Naive thymus-derived CD4-positive, alpha-beta T cell (primary cell): Measurements from ENCODE around the gene NCF1. TPM values are rescaled to one million over a fixed set of nuclear protein-coding genes. Genes with fewer than 3 reads are reported as not detected.
"Not testable (repeated sequence)": the region's sequence is repeated elsewhere in the genome, so short reads cannot be mapped to it uniquely, and the experiment has no call there.

ENCODE experiments used
- ATAC-seq: fragments of 150-1000 bp; cut with Tn5 transposase; 2 replicates; pipeline ENCODE4 v1.10.0; 2021; ENCODE audit warnings: mild to moderate bottlenecking, moderate library complexity
- CTCF ChIA-PET: fragments of 350-600 bp; sonication (Branson Sonifier 250); formaldehyde crosslinking; loops from one replicate; lab custom pipeline; 2021; ENCODE audit warnings: antibody characterized with exemption; lab: Charles Lee
- POLR2A ChIA-PET: fragments of 350-600 bp; sonication (Branson Sonifier 250); formaldehyde crosslinking; loops from one replicate; lab custom pipeline; 2021; ENCODE audit warnings: antibody characterized with exemption, inconsistent platforms; lab: Charles Lee
- DNase-seq, 9 donors: peaks; one replicate each; pipeline versions ENCODE4 v3.0.0 to v3.0.0-alpha.2; 2020 to 2022; ENCODE audit warnings: mixed read lengths in 1 of 9
- H3K27ac ChIP-seq: one replicate; pipeline ENCODE4 v1.7.0; 2013; ENCODE audit warnings: mild to moderate bottlenecking, low read depth, low read length, moderate library complexity
- H3K27me3 ChIP-seq, 2 donors: one replicate each; pipeline ENCODE4 v1.7.0; 2013; ENCODE audit warnings: low read length in 2 of 2, mild to moderate bottlenecking in 2 of 2, moderate library complexity in 2 of 2; ENCODE audit not compliant: control insufficient read depth in 2 of 2, insufficient read depth in 2 of 2
- H3K36me3 ChIP-seq, 3 experiments: 1 replicate in 2 of 3; 2 replicates in 1 of 3; pipeline ENCODE4 v1.7.0; 2013; ENCODE audit warnings: low read length in 3 of 3, mild to moderate bottlenecking in 3 of 3, moderate library complexity in 1 of 3; ENCODE audit not compliant: insufficient read depth in 3 of 3, control insufficient read depth in 2 of 3
- H3K4me1 ChIP-seq, 2 donors: one replicate each; pipeline ENCODE4 v1.7.0; 2013; ENCODE audit warnings: low read length in 2 of 2, mild to moderate bottlenecking in 2 of 2, moderate library complexity in 1 of 2; ENCODE audit not compliant: control insufficient read depth in 2 of 2, insufficient read depth in 2 of 2
- H3K4me3 ChIP-seq: 2 replicates; pipeline ENCODE4 v1.7.0; 2013; ENCODE audit warnings: mild to moderate bottlenecking, low read length
- H3K9me3 ChIP-seq, 3 experiments: 1 replicate in 2 of 3; 2 replicates in 1 of 3; pipeline ENCODE4 v1.7.0; 2013; ENCODE audit warnings: low read length in 3 of 3; ENCODE audit not compliant: control insufficient read depth in 2 of 3
- H3K27ac Mint-ChIP-seq, 9 donors: one replicate each; pipeline ENCODE4 v1.8.0; 2020 to 2022; ENCODE audit warnings: mixed read lengths in 9 of 9, mild to moderate bottlenecking in 8 of 9, moderate library complexity in 5 of 9, inconsistent platforms in 2 of 9
- H3K27me3 Mint-ChIP-seq, 5 donors: one replicate each; pipeline ENCODE4 v1.8.0; 2021 to 2022; ENCODE audit warnings: mixed read lengths in 5 of 5, mild to moderate bottlenecking in 1 of 5
- H3K36me3 Mint-ChIP-seq, 5 donors: one replicate each; pipeline ENCODE4 v1.8.0; 2020 to 2022; ENCODE audit warnings: mixed read lengths in 5 of 5, mild to moderate bottlenecking in 3 of 5, inconsistent platforms in 1 of 5
- H3K4me1 Mint-ChIP-seq, 7 donors: one replicate each; pipeline ENCODE4 v1.8.0; 2020 to 2022; ENCODE audit warnings: mixed read lengths in 7 of 7, mild to moderate bottlenecking in 3 of 7, inconsistent platforms in 1 of 7
- H3K4me3 Mint-ChIP-seq, 10 donors: one replicate each; pipeline ENCODE4 v1.8.0; 2020 to 2022; ENCODE audit warnings: mild to moderate bottlenecking in 10 of 10, mixed read lengths in 10 of 10, moderate library complexity in 6 of 10, inconsistent platforms in 2 of 10
- H3K9me3 Mint-ChIP-seq, 11 donors: one replicate each; pipeline ENCODE4 v1.8.0; 2020 to 2022; ENCODE audit warnings: mixed read lengths in 11 of 11, mild to moderate bottlenecking in 4 of 11, inconsistent platforms in 1 of 11, moderate library complexity in 1 of 11
- intact Hi-C, 2 donors: fragments of 100-400 bp; cut with micrococcal nuclease; formaldehyde crosslinking; loops; one replicate each; pipeline ENCODE4 v1.15.1; 2023
- polyA plus RNA-seq, 2 donors: library from polyadenylated mRNA; unstranded; fragments of 300-500 nt; fragmentation: Illumina TruSeq; gene quantifications; one replicate each; pipeline ENCODE4 v1.2.3, GENCODE V29; 2021
- total RNA-seq, 6 experiments: library from RNA in 5 of 6; stranded (reverse) in 5 of 6; gene quantifications; 1 replicate in 5 of 6; 2 replicates in 1 of 6; pipeline ENCODE4 v1.2.3 and lab custom pipeline; 2021 to 2026

NCF1 gene
- total RNA-seq (10 to 100 TPM in 2 of 5 experiments, 1 to 10 TPM in 2, under 1 TPM in 1; 0.92 to 70.1 (median 7.7) TPM), polyA plus RNA-seq (1 to 10 TPM; 9.0 to 10.0 TPM), total RNA-seq (lab: John Stamatoyannopoulos, UW) (0.94 reads per million)

DNA sequence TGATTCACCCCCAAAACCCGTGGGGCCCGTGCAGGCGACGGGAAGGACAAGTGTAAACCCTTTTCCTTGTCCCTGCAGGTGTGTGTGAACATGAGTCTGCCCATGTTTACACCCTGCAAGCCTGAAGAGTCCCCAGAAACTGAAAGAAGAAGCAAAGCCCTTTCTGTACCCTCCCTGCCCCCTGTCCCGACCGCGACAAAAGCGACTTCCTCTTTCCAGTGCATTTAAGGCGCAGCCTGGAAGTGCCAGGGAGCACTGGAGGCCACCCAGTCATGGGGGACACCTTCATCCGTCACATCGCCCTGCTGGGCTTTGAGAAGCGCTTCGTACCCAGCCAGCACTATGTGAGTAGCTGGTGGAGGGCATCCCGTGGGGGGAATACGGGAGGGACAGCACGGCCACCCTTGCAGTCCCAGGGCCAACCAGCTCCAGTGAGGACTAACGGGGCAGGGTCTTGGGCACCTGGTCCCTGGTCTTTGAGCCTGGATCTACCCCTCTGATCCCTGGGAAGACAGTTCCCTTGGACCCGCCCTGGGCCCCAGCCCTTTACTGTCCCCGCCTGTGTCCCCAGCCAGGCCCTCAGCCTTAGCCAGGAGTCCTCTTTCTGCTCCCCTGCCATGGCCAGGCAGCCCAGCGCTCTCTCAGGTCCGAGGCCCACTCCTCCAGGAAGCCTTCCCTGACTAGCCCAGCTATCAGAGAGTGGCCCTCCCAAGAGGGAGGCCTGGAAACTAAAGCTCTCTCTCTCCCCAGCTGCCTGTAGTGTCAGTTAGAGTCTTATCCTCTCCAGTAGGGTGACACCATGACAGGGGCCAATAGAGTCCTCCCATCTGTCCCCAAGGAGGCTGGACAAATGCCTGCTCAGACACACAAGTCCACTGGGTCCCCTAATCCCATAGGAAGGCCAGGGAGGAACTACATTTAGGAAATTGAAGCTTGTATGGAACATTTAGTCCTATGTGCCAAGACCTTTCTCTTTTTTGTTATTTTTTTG lies at the start of gene NCF1:
Gene NCF1 (plus strand): TSS at position 252 of the 991 bp plus-strand sequence. CDS start 21 bp downstream, at position 273.
- CTCF ChIA-PET, H3K4me3 ChIP-seq, H3K9me3 Mint-ChIP-seq, H3K9me3 ChIP-seq, POLR2A ChIA-PET, DNase-seq, H3K4me1 ChIP-seq, H3K4me3 Mint-ChIP-seq, H3K27ac Mint-ChIP-seq, intact Hi-C loops, H3K27me3 ChIP-seq, H3K36me3 Mint-ChIP-seq, H3K36me3 ChIP-seq, H3K4me1 Mint-ChIP-seq, H3K27me3 Mint-ChIP-seq, H3K27ac ChIP-seq: not testable (repeated sequence)
- peak; percentile 88 for ATAC-seq

DNA sequence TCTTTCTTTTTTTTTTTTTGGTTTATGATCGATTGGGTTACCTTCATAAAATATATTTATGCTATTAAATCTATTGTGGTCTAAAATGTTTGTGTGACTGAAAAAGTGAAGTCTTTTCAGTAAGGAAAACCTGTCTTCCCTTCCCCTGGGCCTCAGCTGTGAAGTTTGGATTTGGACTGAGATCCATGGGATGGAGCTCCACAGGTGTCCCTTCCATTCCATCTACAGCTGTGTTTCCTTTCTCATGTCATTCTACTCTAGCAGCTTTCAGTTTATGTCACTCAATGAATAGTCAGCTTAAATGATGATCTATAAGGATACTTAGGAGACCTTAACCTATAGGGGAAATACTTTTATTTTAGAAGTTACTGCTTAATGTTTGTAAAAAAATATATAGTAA lies 48.0 kb upstream of the NCF1 start:
- no peaks in the 10 kb centered on the region for H3K4me1 ChIP-seq
- H3K36me3 Mint-ChIP-seq: peaks cover 0 to 15% (median 7%) of the 10 kb centered on the region in 5 donors
- no peaks in the 10 kb centered on the region for H3K27me3 Mint-ChIP-seq
- ATAC-seq (no peak), DNase-seq (no peak)
- no peak overlapping the region for H3K27ac ChIP-seq
- ChIA-PET POLR2A (interaction anchor here (0.7 kb wide), 1 partner anchor 56 kb away, joined by 5 read pairs; no protein-coding TSS in a partner anchor), CTCF (interaction anchor here (0.7 kb wide), 1 partner anchor 300 kb away, joined by 3 read pairs; no protein-coding TSS in a partner anchor)
- H3K4me3 Mint-ChIP-seq: no peak overlapping the region
- peaks cover 0 to 9% (median 5%) of the 10 kb centered on the region in 7 donors for H3K4me1 Mint-ChIP-seq
- peak overlapping the region in 4 of 9 donors; percentile 23 to 64 (median 48) for H3K27ac Mint-ChIP-seq
- H3K36me3 ChIP-seq: peaks cover 0 to 16% (median 0%) of the 10 kb centered on the region in 3 experiments
- H3K9me3 ChIP-seq: no peaks in the 10 kb centered on the region
- no peak overlapping the region for H3K4me3 ChIP-seq
- intact Hi-C loops: no loop called here
- no peaks in the 10 kb centered on the region for H3K9me3 Mint-ChIP-seq
- H3K27me3 ChIP-seq: no peaks in the 10 kb centered on the region

GRCh38 chr7:74726309-74727101 lies 47.3 kb upstream of the NCF1 start:
- H3K27me3 ChIP-seq: no peaks in the 10 kb centered on the region
- peaks cover 0 to 14% (median 7%) of the 10 kb centered on the region in 5 donors for H3K36me3 Mint-ChIP-seq
- no peak overlapping the region for H3K27ac ChIP-seq
- no peak overlapping the region for H3K4me3 ChIP-seq
- ChIA-PET POLR2A (interaction anchor here (0.7 kb wide), 1 partner anchor 57 kb away, joined by 5 read pairs; no protein-coding TSS in a partner anchor), CTCF (no interaction called here)
- H3K27ac Mint-ChIP-seq: peak overlapping the region in 4 of 9 donors; percentile 9 to 64 (median 48)
- DNase-seq (no peak), ATAC-seq (no peak)
- H3K36me3 ChIP-seq: peaks cover 0 to 12% (median 0%) of the 10 kb centered on the region in 3 experiments
- H3K9me3 ChIP-seq: no peaks in the 10 kb centered on the region
- no peaks in the 10 kb centered on the region for H3K27me3 Mint-ChIP-seq
- H3K9me3 Mint-ChIP-seq: no peaks in the 10 kb centered on the region
- intact Hi-C loops: no loop called here
- no peak overlapping the region for H3K4me3 Mint-ChIP-seq
- no peaks in the 10 kb centered on the region for H3K4me1 ChIP-seq
- peaks cover 0 to 9% (median 5%) of the 10 kb centered on the region in 7 donors for H3K4me1 Mint-ChIP-seq

DNA sequence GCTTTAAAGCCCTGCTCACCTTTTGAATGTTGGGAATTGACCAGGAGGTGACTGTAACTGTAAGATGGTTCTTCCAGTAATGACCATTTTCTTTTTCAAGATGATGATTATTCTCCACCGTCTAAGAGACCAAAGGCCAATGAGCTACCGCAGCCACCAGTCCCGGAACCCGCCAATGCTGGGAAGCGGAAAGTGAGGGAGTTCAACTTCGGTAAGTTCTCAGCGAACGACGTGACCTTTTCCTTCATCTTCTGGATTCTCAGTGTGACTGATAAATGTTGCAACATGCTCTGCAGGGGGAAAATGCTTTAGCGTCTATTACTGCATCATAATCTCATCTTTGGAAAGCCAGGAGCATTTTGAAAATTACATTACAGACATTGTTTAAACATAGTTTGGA lies 45.1 kb upstream of the NCF1 start:
- CTCF ChIA-PET: interaction anchor here (0.7 kb wide), 1 partner anchor 811 kb away, joined by 3 read pairs; no protein-coding TSS in a partner anchor
- intact Hi-C loops, DNase-seq, H3K36me3 ChIP-seq, H3K27me3 Mint-ChIP-seq, H3K9me3 Mint-ChIP-seq, H3K27ac ChIP-seq, H3K4me1 Mint-ChIP-seq, H3K27ac Mint-ChIP-seq, H3K4me3 Mint-ChIP-seq, ATAC-seq, H3K27me3 ChIP-seq, H3K4me3 ChIP-seq, H3K9me3 ChIP-seq, POLR2A ChIA-PET, H3K36me3 Mint-ChIP-seq, H3K4me1 ChIP-seq: not testable (repeated sequence)

DNA sequence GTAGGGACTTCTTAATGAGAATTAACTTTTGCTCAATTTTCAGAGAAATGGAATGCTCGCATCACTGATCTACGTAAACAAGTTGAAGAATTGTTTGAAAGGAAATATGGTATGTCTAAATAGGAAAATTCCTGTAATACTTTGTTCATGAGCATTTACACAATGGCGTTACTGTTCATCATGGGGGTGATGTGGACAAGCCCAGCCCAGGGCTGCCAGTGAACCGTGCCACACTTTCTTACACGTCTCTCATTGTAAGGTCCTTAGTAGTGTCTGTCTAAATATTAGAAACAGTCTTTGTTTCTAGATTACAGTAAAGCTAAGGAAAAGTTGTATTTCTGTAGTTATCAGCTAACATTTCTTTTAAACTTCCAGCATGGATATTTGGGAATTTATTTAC lies 43.6 kb upstream of the NCF1 start:
- DNase-seq, H3K36me3 Mint-ChIP-seq, H3K27me3 ChIP-seq, H3K4me3 Mint-ChIP-seq, H3K4me1 Mint-ChIP-seq, CTCF ChIA-PET, H3K9me3 Mint-ChIP-seq, H3K36me3 ChIP-seq, intact Hi-C loops, H3K27ac Mint-ChIP-seq, ATAC-seq, H3K27ac ChIP-seq, H3K4me1 ChIP-seq, POLR2A ChIA-PET, H3K4me3 ChIP-seq, H3K27me3 Mint-ChIP-seq, H3K9me3 ChIP-seq: not testable (repeated sequence)

DNA sequence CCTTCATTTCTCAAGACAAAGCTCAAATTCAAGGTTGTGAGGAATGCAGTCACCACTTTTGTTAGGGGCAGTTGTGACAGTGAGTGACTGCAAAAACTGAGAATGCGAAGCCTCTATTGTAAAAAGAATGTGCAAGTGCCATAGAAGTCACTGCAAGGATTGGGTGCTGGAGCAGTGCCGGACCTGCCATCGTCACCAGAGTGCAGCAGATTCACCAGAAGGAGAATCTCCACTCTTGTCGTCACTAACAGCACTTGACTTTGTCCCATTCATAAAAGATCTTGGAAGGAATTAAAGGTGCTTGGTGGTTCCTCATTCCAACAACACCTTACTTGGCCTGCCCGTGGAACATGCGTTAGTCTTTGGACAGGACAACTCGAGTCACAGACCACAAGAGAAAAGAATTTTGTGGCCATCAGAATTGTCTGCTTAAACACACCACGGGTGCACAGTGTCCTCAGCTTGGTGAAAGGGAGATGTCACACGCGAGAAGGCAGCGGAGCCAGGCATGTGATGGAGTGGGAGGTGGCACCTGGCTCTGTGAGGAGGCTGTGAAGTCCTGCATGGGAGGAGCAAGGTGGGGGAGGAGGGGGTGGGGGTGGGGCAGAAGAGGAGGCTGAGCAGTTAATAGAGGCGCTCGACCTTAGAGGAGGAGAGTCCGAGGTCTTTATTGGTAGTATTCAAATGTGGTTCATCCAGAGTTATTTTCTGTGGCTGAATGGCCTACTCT lies 33.7 kb upstream of the NCF1 start:
- H3K9me3 Mint-ChIP-seq, POLR2A ChIA-PET, H3K4me3 ChIP-seq, H3K9me3 ChIP-seq, H3K27me3 Mint-ChIP-seq, DNase-seq, H3K27ac ChIP-seq, H3K27me3 ChIP-seq, H3K36me3 Mint-ChIP-seq, CTCF ChIA-PET, H3K4me1 ChIP-seq, H3K27ac Mint-ChIP-seq, H3K4me3 Mint-ChIP-seq, ATAC-seq, H3K4me1 Mint-ChIP-seq, intact Hi-C loops, H3K36me3 ChIP-seq: not testable (repeated sequence)
